Parathyroid adenoma (tissue), 2 donors: ENCODE data around the gene DUSP8.

ENCODE experiments used
- H2AFZ ChIP-seq: fragments of 300-600 bp; sonication (generic); one replicate; pipeline ENCODE4 v1.7.0; 2017; ENCODE audit warnings: antibody characterized with exemption, mild to moderate bottlenecking
- H3K27ac ChIP-seq: fragments of 300-600 bp; sonication (generic); one replicate; pipeline ENCODE4 v1.7.0; 2017
- H3K27me3 ChIP-seq: fragments of 300-600 bp; sonication (generic); one replicate; pipeline ENCODE4 v1.7.0; 2017; ENCODE audit warnings: low read length; ENCODE audit not compliant: control insufficient read depth, insufficient read depth
- H3K36me3 ChIP-seq: fragments of 300-600 bp; sonication (generic); one replicate; pipeline ENCODE4 v1.7.0; 2017; ENCODE audit warnings: low read length; ENCODE audit not compliant: control insufficient read depth, insufficient read depth
- H3K4me1 ChIP-seq: fragments of 300-600 bp; sonication (generic); one replicate; pipeline ENCODE4 v1.7.0; 2017; ENCODE audit warnings: control low read depth
- H3K4me2 ChIP-seq: fragments of 300-600 bp; sonication (generic); one replicate; pipeline ENCODE4 v1.7.0; 2017; ENCODE audit warnings: low read length
- H3K4me3 ChIP-seq: fragments of 300-600 bp; sonication (generic); one replicate; pipeline ENCODE4 v1.7.0; 2017; ENCODE audit warnings: low read depth, low read length
- H3K79me2 ChIP-seq: fragments of 300-600 bp; sonication (generic); one replicate; pipeline ENCODE4 v1.7.0; 2017; ENCODE audit warnings: control low read depth
- H3K9ac ChIP-seq: fragments of 300-600 bp; sonication (generic); one replicate; pipeline ENCODE4 v1.7.0; 2017; ENCODE audit warnings: mild to moderate bottlenecking
- H3K9me3 ChIP-seq: fragments of 300-600 bp; sonication (generic); one replicate; pipeline ENCODE4 v1.7.0; 2017; ENCODE audit warnings: low read length; ENCODE audit not compliant: control insufficient read depth
- TF ChIP-seq, protein P1 (sequence below): fragments of 300-600 bp; sonication (generic); IDR thresholded peaks from one replicate; pipeline ENCODE4 v1.7.0; 2017; ENCODE audit warnings: antibody characterized with exemption, mild to moderate bottlenecking
- donor health status: primary hyperparathyroidism.

Gene DUSP8

DNA sequence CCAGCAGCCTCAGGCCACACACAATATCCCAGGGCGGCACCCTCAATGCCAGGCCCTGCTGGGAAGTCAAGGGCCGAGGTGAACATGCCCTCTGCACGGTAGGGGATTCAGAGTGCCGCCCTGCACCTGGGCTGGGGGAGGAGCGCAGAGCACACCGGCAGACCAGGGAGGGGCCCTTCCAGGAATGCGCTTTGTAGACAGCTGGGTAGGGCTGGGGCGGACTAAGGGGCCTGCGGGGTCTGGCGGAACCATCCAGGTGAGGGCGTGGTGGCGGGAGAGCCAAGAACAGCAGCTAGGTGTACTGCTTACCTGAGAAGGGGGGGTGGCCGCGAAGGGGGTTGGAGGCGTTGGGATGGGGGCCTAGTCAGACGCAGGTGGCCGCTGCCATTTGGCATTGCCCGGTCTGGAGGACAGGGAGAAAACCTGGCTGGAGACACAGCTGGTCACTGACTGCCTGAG lies 26.0 kb downstream of the DUSP8 start:
- H3K9ac ChIP-seq: no peak overlapping the region
- H3K27ac ChIP-seq: no peak overlapping the region

DNA sequence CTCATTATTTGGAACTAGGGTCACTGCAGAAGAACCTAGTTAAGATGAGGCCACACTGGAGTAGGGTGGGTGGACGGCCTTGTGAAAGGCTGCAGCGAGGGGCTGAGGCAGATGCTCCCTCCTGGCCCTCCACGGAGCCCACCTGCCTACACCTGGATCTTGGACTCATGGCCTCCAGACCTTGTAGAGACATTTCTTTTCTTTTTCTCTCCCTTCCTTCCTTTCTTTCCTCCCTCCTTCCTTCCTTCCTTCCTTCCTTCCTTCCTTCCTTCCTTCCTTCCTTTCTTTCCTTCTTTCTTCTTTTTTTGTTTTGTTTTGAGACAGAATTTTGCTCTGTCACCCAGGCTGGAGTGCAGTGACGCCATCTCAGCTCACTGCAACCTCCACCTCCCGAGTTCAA lies 26.6 kb downstream of the DUSP8 start:
- Histone ChIP-seq H3K9me3 (no peaks in the 10 kb centered on the region), H2AFZ (no peak overlapping the region), H3K4me2 (no peak overlapping the region), H3K4me3 (no peak overlapping the region), H3K27me3 (no peaks in the 10 kb centered on the region), H3K79me2 (no peaks in the 10 kb centered on the region), H3K4me1 (no peaks in the 10 kb centered on the region), H3K9ac (no peak overlapping the region), H3K36me3 (no peaks in the 10 kb centered on the region), H3K27ac (no peak overlapping the region)
- TF ChIP-seq, protein P1, sequence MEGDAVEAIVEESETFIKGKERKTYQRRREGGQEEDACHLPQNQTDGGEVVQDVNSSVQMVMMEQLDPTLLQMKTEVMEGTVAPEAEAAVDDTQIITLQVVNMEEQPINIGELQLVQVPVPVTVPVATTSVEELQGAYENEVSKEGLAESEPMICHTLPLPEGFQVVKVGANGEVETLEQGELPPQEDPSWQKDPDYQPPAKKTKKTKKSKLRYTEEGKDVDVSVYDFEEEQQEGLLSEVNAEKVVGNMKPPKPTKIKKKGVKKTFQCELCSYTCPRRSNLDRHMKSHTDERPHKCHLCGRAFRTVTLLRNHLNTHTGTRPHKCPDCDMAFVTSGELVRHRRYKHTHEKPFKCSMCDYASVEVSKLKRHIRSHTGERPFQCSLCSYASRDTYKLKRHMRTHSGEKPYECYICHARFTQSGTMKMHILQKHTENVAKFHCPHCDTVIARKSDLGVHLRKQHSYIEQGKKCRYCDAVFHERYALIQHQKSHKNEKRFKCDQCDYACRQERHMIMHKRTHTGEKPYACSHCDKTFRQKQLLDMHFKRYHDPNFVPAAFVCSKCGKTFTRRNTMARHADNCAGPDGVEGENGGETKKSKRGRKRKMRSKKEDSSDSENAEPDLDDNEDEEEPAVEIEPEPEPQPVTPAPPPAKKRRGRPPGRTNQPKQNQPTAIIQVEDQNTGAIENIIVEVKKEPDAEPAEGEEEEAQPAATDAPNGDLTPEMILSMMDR: no peak

More for the DNA sequence above, 26.0 kb downstream of the DUSP8 start:
- Histone ChIP-seq H3K79me2 (no peaks in the 10 kb centered on the region), H3K4me3 (no peak overlapping the region), H3K36me3 (no peaks in the 10 kb centered on the region), H3K4me1 (no peaks in the 10 kb centered on the region), H3K4me2 (no peak overlapping the region), H2AFZ (no peak overlapping the region), H3K27me3 (no peaks in the 10 kb centered on the region), H3K9me3 (no peaks in the 10 kb centered on the region)
- TF ChIP-seq, protein P1: no peak

DNA sequence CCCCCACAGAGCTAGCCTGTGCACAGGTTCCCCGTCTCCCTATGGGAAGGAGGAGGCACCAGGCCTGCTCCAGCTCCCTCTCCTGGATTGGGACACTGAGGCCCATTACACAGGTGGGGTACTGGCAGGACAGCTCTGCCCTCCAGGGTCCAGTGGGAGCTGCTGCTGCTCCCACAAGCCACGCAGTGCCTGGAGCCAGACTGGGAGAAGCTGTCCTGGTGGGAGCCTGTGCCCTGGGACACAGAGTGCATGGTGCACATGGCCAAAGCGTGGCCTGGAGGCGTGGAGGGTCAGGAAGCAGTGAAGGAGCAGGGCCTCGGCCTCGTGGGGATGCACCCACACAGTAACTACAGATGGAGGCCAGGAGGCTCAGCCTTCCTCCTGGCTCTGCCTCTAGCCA lies 27.5 kb downstream of the DUSP8 start:
- H3K27me3 ChIP-seq: no peaks in the 10 kb centered on the region
- TF ChIP-seq, protein P1: no peak
- no peaks in the 10 kb centered on the region for H3K79me2 ChIP-seq

DNA sequence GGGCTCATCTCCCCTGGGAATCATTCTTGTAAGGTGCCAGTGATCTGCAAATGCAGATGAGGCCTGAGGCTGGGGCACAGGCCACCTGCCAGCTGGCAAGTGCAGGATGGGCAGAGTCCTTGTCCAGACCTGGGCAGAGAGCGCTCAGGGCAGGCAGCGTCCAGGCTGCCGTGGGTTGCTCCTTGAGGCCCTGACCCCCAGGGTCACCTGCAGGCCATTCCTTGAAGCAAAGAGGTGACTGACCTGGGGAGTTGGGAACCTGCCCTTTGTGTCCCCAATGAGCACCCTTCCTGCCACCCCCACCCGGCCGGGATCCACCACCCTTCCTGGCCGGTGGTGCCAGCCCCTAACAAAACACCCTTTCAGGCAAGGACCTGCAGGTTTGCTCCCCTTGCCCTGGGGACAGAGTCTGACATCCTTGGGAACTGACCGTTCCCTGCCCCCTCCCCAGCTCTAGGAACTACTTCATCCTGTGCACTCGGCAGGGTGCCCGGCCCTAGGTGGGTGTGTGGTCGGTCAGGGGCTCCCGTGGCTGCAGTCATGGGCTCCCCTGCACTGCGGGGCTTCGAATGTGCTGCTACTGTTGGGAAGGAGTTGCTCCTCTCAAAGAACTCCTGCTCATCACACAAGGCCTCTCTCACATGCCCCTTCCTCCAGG lies 28.3 kb downstream of the DUSP8 start:
- no peaks in the 10 kb centered on the region for H3K36me3 ChIP-seq
- H3K4me1 ChIP-seq: no peaks in the 10 kb centered on the region
- no peaks in the 10 kb centered on the region for H3K79me2 ChIP-seq
- TF ChIP-seq, protein P1: no peak
- H3K27ac ChIP-seq: no peak overlapping the region
- no peak overlapping the region for H3K4me3 ChIP-seq
- no peaks in the 10 kb centered on the region for H3K27me3 ChIP-seq
- H3K4me2 ChIP-seq: no peak overlapping the region
- H3K9ac ChIP-seq: no peak overlapping the region
- H3K9me3 ChIP-seq: no peaks in the 10 kb centered on the region
- H2AFZ ChIP-seq: no peak overlapping the region

More for the DNA sequence above, 27.5 kb downstream of the DUSP8 start:
- no peaks in the 10 kb centered on the region for H3K36me3 ChIP-seq
- H3K4me2 ChIP-seq: no peak overlapping the region
- no peak overlapping the region for H2AFZ ChIP-seq
- no peak overlapping the region for H3K9ac ChIP-seq
- H3K4me3 ChIP-seq: no peak overlapping the region
- H3K4me1 ChIP-seq: no peaks in the 10 kb centered on the region
- H3K27ac ChIP-seq: no peak overlapping the region
- no peaks in the 10 kb centered on the region for H3K9me3 ChIP-seq

DNA sequence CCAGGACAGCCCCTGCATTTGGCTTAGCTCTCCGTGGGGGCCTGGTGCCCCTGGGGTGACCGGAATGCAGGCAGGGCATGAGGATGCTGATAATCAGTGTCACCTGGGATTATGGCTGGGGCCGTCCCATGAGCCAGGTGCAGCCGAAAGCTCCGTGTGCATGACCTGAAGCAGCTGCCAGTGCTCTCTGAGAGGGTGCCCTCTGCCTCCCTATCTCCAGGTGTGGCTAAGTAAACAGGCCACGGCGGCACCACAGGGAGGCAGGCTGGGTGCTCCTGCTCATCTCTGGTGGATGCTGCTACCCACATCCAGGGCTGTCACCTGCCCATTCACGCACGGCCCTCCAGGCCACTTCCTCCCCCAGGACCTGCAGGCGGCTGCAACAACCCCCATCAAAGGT lies 29.8 kb downstream of the DUSP8 start:
- no peak overlapping the region for H3K4me2 ChIP-seq
- no peaks in the 10 kb centered on the region for H3K9me3 ChIP-seq
- no peak overlapping the region for H3K27ac ChIP-seq
- H3K4me1 ChIP-seq: no peaks in the 10 kb centered on the region
- no peaks in the 10 kb centered on the region for H3K27me3 ChIP-seq
- TF ChIP-seq, protein P1: no peak
- H3K79me2 ChIP-seq: peaks cover 3% of the 10 kb centered on the region
- H3K4me3 ChIP-seq: no peak overlapping the region
- no peak overlapping the region for H2AFZ ChIP-seq
- H3K9ac ChIP-seq: no peak overlapping the region
- no peaks in the 10 kb centered on the region for H3K36me3 ChIP-seq
